ENCODE measurements around the gene KLRB1.
"Not testable (repeated sequence)": the region's sequence is repeated elsewhere in the genome, so short reads cannot be mapped to it uniquely, and the experiment has no call there.

Gene KLRB1

DNA sequence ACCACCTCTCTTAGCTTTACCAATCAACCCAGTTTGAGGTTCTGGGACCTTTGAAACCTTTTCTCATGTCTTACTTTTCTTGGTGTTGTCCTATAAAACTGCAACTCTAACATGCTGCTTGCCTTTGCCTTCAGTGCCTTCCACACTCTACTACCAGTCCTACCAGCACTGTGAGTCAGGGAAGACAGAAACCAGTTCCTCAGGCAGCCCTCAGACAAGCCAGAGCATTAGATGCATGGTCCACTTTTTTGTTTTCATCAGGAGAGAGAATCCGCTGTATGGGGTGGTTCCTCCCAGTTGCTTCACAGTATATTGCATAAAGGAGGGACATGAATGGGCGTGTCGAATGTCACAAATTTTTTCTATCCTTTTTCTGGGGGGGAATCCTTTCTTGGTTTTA lies 17.3 kb upstream of the KLRB1 start:
- no peak for TF ChIP-seq CTCF (IDR thresholded peaks at IDR 0.05; ENCODE audit: low read length)
- no peak for TF ChIP-seq EZH2 (IDR thresholded peaks at IDR 0.05; ENCODE audit: borderline replicate concordance, low read length)
- H3K79me2 ChIP-seq (ENCODE audit: insufficient read depth, low read length), result no peaks in the 10 kb centered on the region
- no peak overlapping the region for H3K4me3 ChIP-seq (ENCODE audit: low read depth, low read length, poor library complexity, severe bottlenecking)
- H3K27ac ChIP-seq (ENCODE audit: low read depth, low read length, poor library complexity, severe bottlenecking), result no peak overlapping the region
- H3K9ac ChIP-seq (ENCODE audit: low read length), result no peak overlapping the region
- no peaks in the 10 kb centered on the region for H4K20me1 ChIP-seq (ENCODE audit: insufficient read depth, low read length)
- H3K36me3 ChIP-seq (ENCODE audit: insufficient read depth, low read length), result peaks cover 4% of the 10 kb centered on the region; the same call in 1 of the 2 replicates
- no peaks in the 10 kb centered on the region for H3K9me3 ChIP-seq (ENCODE audit: low read length)
- H3K4me1 ChIP-seq (ENCODE audit: insufficient read depth, low read length, severe bottlenecking), result no peaks in the 10 kb centered on the region
- no peak overlapping the region for H3K4me2 ChIP-seq (ENCODE audit: low read length)
- no peaks in the 10 kb centered on the region for H3K9me2 ChIP-seq (ENCODE audit: low read depth, low read length)
- no peaks in the 10 kb centered on the region for H3F3A ChIP-seq (ENCODE audit: insufficient read depth, low read length)
- no peak overlapping the region for H2AFZ ChIP-seq (ENCODE audit: low read length)
- H3K27me3 ChIP-seq (ENCODE audit: insufficient read depth, low read length), result no peaks in the 10 kb centered on the region; the same call in 1 of the 2 replicates

DNA sequence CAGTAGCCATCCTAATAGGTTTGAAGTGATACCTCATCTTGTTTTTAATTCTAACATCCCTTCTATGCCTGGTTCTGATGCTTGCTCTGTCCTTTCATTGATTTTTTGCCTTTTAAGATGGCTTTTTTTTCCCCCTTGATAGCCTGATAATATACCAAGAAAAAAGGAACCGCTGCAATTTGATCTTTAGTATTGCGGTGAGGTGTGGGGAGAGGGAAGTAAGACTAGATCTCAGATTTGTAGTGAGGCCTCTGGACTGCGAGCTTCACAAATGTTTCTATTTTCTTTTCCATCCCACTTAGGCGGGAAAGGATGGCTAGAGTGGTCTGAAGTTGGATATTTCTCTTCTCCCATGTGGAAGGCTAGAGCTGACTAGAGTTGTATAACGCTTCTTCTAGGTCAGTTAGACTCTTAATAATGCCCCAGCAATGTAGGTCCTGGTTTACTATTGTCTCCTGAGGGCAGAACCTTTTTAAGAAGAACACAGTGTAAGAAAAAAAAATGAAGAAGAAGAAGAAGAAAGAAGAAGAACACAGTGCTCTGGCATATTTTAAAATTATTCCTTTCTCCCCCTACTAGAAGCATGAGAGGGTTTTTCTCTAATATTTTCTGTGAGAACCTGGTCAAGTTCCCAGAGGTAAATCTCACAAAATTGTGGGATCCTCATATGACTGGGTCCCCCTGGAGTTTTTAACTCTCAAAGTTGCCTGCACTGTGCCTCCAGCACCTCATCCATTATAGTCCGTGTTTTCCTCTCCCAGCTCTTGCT lies 11.9 kb upstream of the KLRB1 start:
- Histone ChIP-seq H3K4me1 (ENCODE audit: insufficient read depth, low read length, severe bottlenecking) (peaks cover 14% of the 10 kb centered on the region), H3K9ac (ENCODE audit: low read length) (no peak overlapping the region), H2AFZ (ENCODE audit: low read length) (no peak overlapping the region), H3K27me3 (ENCODE audit: insufficient read depth, low read length) (no peaks in the 10 kb centered on the region), H3K4me2 (ENCODE audit: low read length) (no peak overlapping the region), H4K20me1 (ENCODE audit: insufficient read depth, low read length) (no peaks in the 10 kb centered on the region), H3K36me3 (ENCODE audit: insufficient read depth, low read length) (no peaks in the 10 kb centered on the region), H3K27ac (ENCODE audit: low read depth, low read length, poor library complexity, severe bottlenecking) (no peak overlapping the region), H3K9me2 (ENCODE audit: low read depth, low read length) (no peaks in the 10 kb centered on the region), H3K9me3 (ENCODE audit: low read length) (no peaks in the 10 kb centered on the region), H3K79me2 (ENCODE audit: insufficient read depth, low read length) (no peaks in the 10 kb centered on the region), H3K4me3 (ENCODE audit: low read depth, low read length, poor library complexity, severe bottlenecking) (no peak overlapping the region), H3F3A (ENCODE audit: insufficient read depth, low read length) (no peaks in the 10 kb centered on the region)
- 0 out of 2 replicates have a peak, but pooled peaks have one; percentile 18 for TF ChIP-seq CTCF (IDR thresholded peaks at IDR 0.05; ENCODE audit: low read length)
- TF ChIP-seq EZH2 (IDR thresholded peaks at IDR 0.05; ENCODE audit: borderline replicate concordance, low read length), result no peak

DNA sequence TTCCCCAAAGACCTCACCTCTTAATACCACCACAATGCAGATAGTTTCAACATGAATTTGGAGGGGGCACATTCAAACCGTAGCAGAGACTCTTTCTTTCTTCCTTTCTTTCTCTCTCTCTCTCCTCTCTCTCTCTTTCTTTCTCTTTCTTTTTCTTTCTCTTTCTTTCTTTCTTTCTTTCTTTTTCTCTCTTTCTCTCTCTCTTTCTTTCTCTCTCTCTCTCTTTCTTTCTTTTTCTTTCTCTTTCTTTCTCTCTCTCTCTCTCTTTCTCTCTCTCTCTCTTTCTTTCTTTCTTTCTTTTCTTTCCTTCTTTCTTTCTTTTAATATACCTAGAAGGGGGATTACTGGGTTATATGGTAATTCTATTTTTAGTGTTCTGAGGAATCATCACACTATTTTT lies 11.2 kb upstream of the KLRB1 start:
- not testable (repeated sequence) for H3K27ac ChIP-seq (ENCODE audit: low read depth, low read length, poor library complexity, severe bottlenecking); H3K27me3 ChIP-seq (ENCODE audit: insufficient read depth, low read length); H3K9me3 ChIP-seq (ENCODE audit: low read length); H3K79me2 ChIP-seq (ENCODE audit: insufficient read depth, low read length); H3K4me3 ChIP-seq (ENCODE audit: low read depth, low read length, poor library complexity, severe bottlenecking); H3F3A ChIP-seq (ENCODE audit: insufficient read depth, low read length); H4K20me1 ChIP-seq (ENCODE audit: insufficient read depth, low read length); H3K4me2 ChIP-seq (ENCODE audit: low read length); H3K9me2 ChIP-seq (ENCODE audit: low read depth, low read length); H3K36me3 ChIP-seq (ENCODE audit: insufficient read depth, low read length); H2AFZ ChIP-seq (ENCODE audit: low read length); H3K9ac ChIP-seq (ENCODE audit: low read length)
- peaks cover 14% of the 10 kb centered on the region for H3K4me1 ChIP-seq (ENCODE audit: insufficient read depth, low read length, severe bottlenecking)

GRCh38 chr12:9617124-9617523 lies 9.4 kb upstream of the KLRB1 start:
- H4K20me1 ChIP-seq (ENCODE audit: insufficient read depth, low read length), result no peaks in the 10 kb centered on the region
- H2AFZ ChIP-seq (ENCODE audit: low read length), result no peak overlapping the region
- no peak overlapping the region for H3K4me2 ChIP-seq (ENCODE audit: low read length)
- H3K4me3 ChIP-seq (ENCODE audit: low read depth, low read length, poor library complexity, severe bottlenecking), result no peak overlapping the region
- no peaks in the 10 kb centered on the region for H3K9me2 ChIP-seq (ENCODE audit: low read depth, low read length)
- H3K9ac ChIP-seq (ENCODE audit: low read length), result no peak overlapping the region
- no peaks in the 10 kb centered on the region for H3K9me3 ChIP-seq (ENCODE audit: low read length)
- peaks cover 14% of the 10 kb centered on the region for H3K4me1 ChIP-seq (ENCODE audit: insufficient read depth, low read length, severe bottlenecking)
- H3K27me3 ChIP-seq (ENCODE audit: insufficient read depth, low read length), result no peaks in the 10 kb centered on the region
- H3K27ac ChIP-seq (ENCODE audit: low read depth, low read length, poor library complexity, severe bottlenecking), result no peak overlapping the region
- H3F3A ChIP-seq (ENCODE audit: insufficient read depth, low read length), result no peaks in the 10 kb centered on the region
- H3K79me2 ChIP-seq (ENCODE audit: insufficient read depth, low read length), result no peaks in the 10 kb centered on the region
- TF ChIP-seq CTCF (IDR thresholded peaks at IDR 0.05; ENCODE audit: low read length) (no peak), EZH2 (IDR thresholded peaks at IDR 0.05; ENCODE audit: borderline replicate concordance, low read length) (no peak)
- H3K36me3 ChIP-seq (ENCODE audit: insufficient read depth, low read length), result no peaks in the 10 kb centered on the region
